Measurements from ENCODE around the gene PDE3B.
A peak's percentile ranks its signal among the peaks of the same experiment; 100 is the strongest.
"Not testable (repeated sequence)": the region's sequence is repeated elsewhere in the genome, so short reads cannot be mapped to it uniquely, and the experiment has no call there.

The PDE3B gene

GRCh38 chr11:14643697-14644225, at the start of gene PDE3B:
Gene PDE3B, plus strand, starts transcription at chr11:14643804. Its CDS starts 272 bp downstream, at chr11:14644076.
- DNase-seq (ENCODE audit: low spot score): peak; percentile 75

GRCh38 chr11:14595261-14595660, 48.3 kb upstream of the PDE3B start:
- DNase-seq (ENCODE audit: low spot score): not testable (repeated sequence)

- no peak for DNase-seq (ENCODE audit: low spot score)
These were observed 35.9 kb upstream of the PDE3B start for GRCh38 chr11:14607713-14608112.

GRCh38 chr11:14609902-14610301, 33.7 kb upstream of the PDE3B start:
- DNase-seq (ENCODE audit: low spot score): no peak

- DNase-seq (ENCODE audit: low spot score): no peak
These were observed 31.7 kb upstream of the PDE3B start for GRCh38 chr11:14611939-14612338.

- DNase-seq (ENCODE audit: low spot score): no peak
These were observed 30.9 kb upstream of the PDE3B start for GRCh38 chr11:14612694-14613093.

- DNase-seq (ENCODE audit: low spot score): no peak
These were observed 29.4 kb upstream of the PDE3B start for GRCh38 chr11:14614091-14614622.

GRCh38 chr11:14617241-14618027, 26.2 kb upstream of the PDE3B start:
- no peak for DNase-seq (ENCODE audit: low spot score)

GRCh38 chr11:14618060-14618459, 25.5 kb upstream of the PDE3B start:
- DNase-seq (ENCODE audit: low spot score): no peak

- DNase-seq (ENCODE audit: low spot score): no peak
These were observed 23.7 kb upstream of the PDE3B start for GRCh38 chr11:14619603-14620531.

GRCh38 chr11:14622223-14622954, 21.2 kb upstream of the PDE3B start:
- no peak for DNase-seq (ENCODE audit: low spot score)

- DNase-seq (ENCODE audit: low spot score): no peak
These were observed 20.6 kb upstream of the PDE3B start for GRCh38 chr11:14623036-14623435.

GRCh38 chr11:14625586-14626205, 17.9 kb upstream of the PDE3B start:
- no peak for DNase-seq (ENCODE audit: low spot score)

GRCh38 chr11:14626650-14627049, 17.0 kb upstream of the PDE3B start:
- DNase-seq (ENCODE audit: low spot score): no peak

- not testable (repeated sequence) for DNase-seq (ENCODE audit: low spot score)
These were observed 9.9 kb upstream of the PDE3B start for GRCh38 chr11:14633506-14634224.

GRCh38 chr11:14634813-14635212, 8.8 kb upstream of the PDE3B start:
- no peak for DNase-seq (ENCODE audit: low spot score)

- no peak for DNase-seq (ENCODE audit: low spot score)
These were observed 8.1 kb upstream of the PDE3B start for GRCh38 chr11:14635546-14635945.

GRCh38 chr11:14636119-14636518, 7.5 kb upstream of the PDE3B start:
- DNase-seq (ENCODE audit: low spot score): no peak

- no peak for DNase-seq (ENCODE audit: low spot score)
These were observed 5.7 kb upstream of the PDE3B start for GRCh38 chr11:14637868-14638409.

- no peak for DNase-seq (ENCODE audit: low spot score)
These were observed 5.0 kb upstream of the PDE3B start for GRCh38 chr11:14638561-14638960.
